ENCODE data around the gene SCN5A. TPM values are rescaled to one million over a fixed set of nuclear protein-coding genes. Genes with fewer than 3 reads are reported as not detected.

The SCN5A gene
- total RNA-seq, 1 donor from 2014 or later, result 3.9 TPM

- DNase-seq (ENCODE audit: low spot score), result no peak
- no peaks in the 10 kb centered on the region for H3K9me3 Mint-ChIP-seq
- Histone ChIP-seq H3K4me2 (no peak overlapping the region), H3F3A (ENCODE audit: low read depth) (peaks cover 23% of the 10 kb centered on the region), H3K9me3 (ENCODE audit: low read depth) (no peaks in the 10 kb centered on the region), H3K27me3 (peaks cover 12% of the 10 kb centered on the region), H3K79me2 (ENCODE audit: low read depth) (no peaks in the 10 kb centered on the region), H3K4me1 (peaks cover 38% of the 10 kb centered on the region), H3K36me3 (no peaks in the 10 kb centered on the region), H3K27ac (no peak overlapping the region), H2AFZ (replicated peaks) (no peak overlapping the region), H3K9ac (no peak overlapping the region), H3K4me3 (no peak overlapping the region), H4K20me1 (ENCODE audit: low read depth) (peaks cover 24% of the 10 kb centered on the region)
- peaks cover 24% of the 10 kb centered on the region for H3K4me1 Mint-ChIP-seq
- H3K27me3 Mint-ChIP-seq (ENCODE audit: insufficient read depth, low read depth), result peaks cover 70% of the 10 kb centered on the region
- H3K4me3 Mint-ChIP-seq, result no peak overlapping the region
- TF ChIP-seq EZH2 (IDR thresholded peaks at IDR 0.05) (no peak), EZH2phosphoT487 (IDR thresholded peaks at IDR 0.05) (no peak)
- TF ChIP-seq, protein P1, sequence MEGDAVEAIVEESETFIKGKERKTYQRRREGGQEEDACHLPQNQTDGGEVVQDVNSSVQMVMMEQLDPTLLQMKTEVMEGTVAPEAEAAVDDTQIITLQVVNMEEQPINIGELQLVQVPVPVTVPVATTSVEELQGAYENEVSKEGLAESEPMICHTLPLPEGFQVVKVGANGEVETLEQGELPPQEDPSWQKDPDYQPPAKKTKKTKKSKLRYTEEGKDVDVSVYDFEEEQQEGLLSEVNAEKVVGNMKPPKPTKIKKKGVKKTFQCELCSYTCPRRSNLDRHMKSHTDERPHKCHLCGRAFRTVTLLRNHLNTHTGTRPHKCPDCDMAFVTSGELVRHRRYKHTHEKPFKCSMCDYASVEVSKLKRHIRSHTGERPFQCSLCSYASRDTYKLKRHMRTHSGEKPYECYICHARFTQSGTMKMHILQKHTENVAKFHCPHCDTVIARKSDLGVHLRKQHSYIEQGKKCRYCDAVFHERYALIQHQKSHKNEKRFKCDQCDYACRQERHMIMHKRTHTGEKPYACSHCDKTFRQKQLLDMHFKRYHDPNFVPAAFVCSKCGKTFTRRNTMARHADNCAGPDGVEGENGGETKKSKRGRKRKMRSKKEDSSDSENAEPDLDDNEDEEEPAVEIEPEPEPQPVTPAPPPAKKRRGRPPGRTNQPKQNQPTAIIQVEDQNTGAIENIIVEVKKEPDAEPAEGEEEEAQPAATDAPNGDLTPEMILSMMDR (IDR thresholded peaks at IDR 0.05), result no peak
- no peaks in the 10 kb centered on the region for H3K36me3 Mint-ChIP-seq
- H3K27ac Mint-ChIP-seq, result no peak overlapping the region
Measured at GRCh38 chr3:38638354-38638753, 11.1 kb downstream of the SCN5A start.

GRCh38 chr3:38637906-38638305 lies 11.6 kb downstream of the SCN5A start:
- DNase-seq (ENCODE audit: low spot score), result no peak
- Histone ChIP-seq H3K27me3 (peaks cover 10% of the 10 kb centered on the region), H3F3A (ENCODE audit: low read depth) (peaks cover 23% of the 10 kb centered on the region), H3K9me3 (ENCODE audit: low read depth) (no peaks in the 10 kb centered on the region), H3K36me3 (no peaks in the 10 kb centered on the region), H2AFZ (replicated peaks) (no peak overlapping the region), H3K4me3 (no peak overlapping the region), H3K9ac (no peak overlapping the region), H3K79me2 (ENCODE audit: low read depth) (no peaks in the 10 kb centered on the region), H3K27ac (no peak overlapping the region), H4K20me1 (ENCODE audit: low read depth) (peaks cover 24% of the 10 kb centered on the region), H3K4me2 (no peak overlapping the region), H3K4me1 (peaks cover 38% of the 10 kb centered on the region)
- peaks cover 69% of the 10 kb centered on the region for H3K27me3 Mint-ChIP-seq (ENCODE audit: insufficient read depth, low read depth)
- H3K4me3 Mint-ChIP-seq, result no peak overlapping the region
- H3K9me3 Mint-ChIP-seq, result no peaks in the 10 kb centered on the region
- no peaks in the 10 kb centered on the region for H3K36me3 Mint-ChIP-seq
- H3K27ac Mint-ChIP-seq, result no peak overlapping the region
- no peak for TF ChIP-seq EZH2 (IDR thresholded peaks at IDR 0.05)
- TF ChIP-seq, protein P1 (IDR thresholded peaks at IDR 0.05), result no peak
- no peak for TF ChIP-seq EZH2phosphoT487 (IDR thresholded peaks at IDR 0.05)
- H3K4me1 Mint-ChIP-seq, result peaks cover 24% of the 10 kb centered on the region

GRCh38 chr3:38636881-38637280 lies 12.6 kb downstream of the SCN5A start:
- H3K27ac ChIP-seq, result no peak overlapping the region
- no peak overlapping the region for H3K4me3 Mint-ChIP-seq
- H3K9ac ChIP-seq, result no peak overlapping the region
- H3K27me3 Mint-ChIP-seq (ENCODE audit: insufficient read depth, low read depth), result peaks cover 66% of the 10 kb centered on the region
- H3K4me1 ChIP-seq, result peaks cover 35% of the 10 kb centered on the region
- peaks cover 23% of the 10 kb centered on the region for H4K20me1 ChIP-seq (ENCODE audit: low read depth)
- peaks cover 18% of the 10 kb centered on the region for H3K4me1 Mint-ChIP-seq
- no peak overlapping the region for H2AFZ ChIP-seq (replicated peaks)
- H3K27me3 ChIP-seq, result no peaks in the 10 kb centered on the region
- peak overlapping the region; percentile 8 for H3K4me2 ChIP-seq
- H3K79me2 ChIP-seq (ENCODE audit: low read depth), result no peaks in the 10 kb centered on the region
- DNase-seq (ENCODE audit: low spot score), result no peak
- no peaks in the 10 kb centered on the region for H3K36me3 Mint-ChIP-seq
- no peak overlapping the region for H3K27ac Mint-ChIP-seq
- peaks cover 3% of the 10 kb centered on the region for H3K9me3 Mint-ChIP-seq
- TF ChIP-seq EZH2phosphoT487 (IDR thresholded peaks at IDR 0.05), result no peak
- TF ChIP-seq, protein P1 (IDR thresholded peaks at IDR 0.05), result no peak
- no peak for TF ChIP-seq EZH2 (IDR thresholded peaks at IDR 0.05)
- H3K36me3 ChIP-seq, result no peaks in the 10 kb centered on the region
- H3F3A ChIP-seq (ENCODE audit: low read depth), result peaks cover 23% of the 10 kb centered on the region
- H3K4me3 ChIP-seq, result no peak overlapping the region
- H3K9me3 ChIP-seq (ENCODE audit: low read depth), result no peaks in the 10 kb centered on the region
